Smooth muscle cell (in vitro differentiated cells): ENCODE data around the gene LIPA. TPM values are rescaled to one million over a fixed set of nuclear protein-coding genes. Genes with fewer than 3 reads are reported as not detected.
A peak's percentile ranks its signal among the peaks of the same experiment; 100 is the strongest.

Experiments used
- DNase-seq: peaks from one replicate; lab custom pipeline; 2025; ENCODE audit not compliant: unreplicated experiment; lab: John Stamatoyannopoulos, UW
- H2AFZ ChIP-seq: fragments of 200-600 bp; sonication (generic); 2 replicates; pipeline ENCODE4 v1.6.0; 2016; ENCODE audit warnings: antibody characterized with exemption, low read depth, mild to moderate bottlenecking
- H3F3A ChIP-seq: fragments of 200-600 bp; sonication (generic); 2 replicates; pipeline ENCODE4 v1.6.0; 2017; ENCODE audit warnings: antibody characterized with exemption, low read depth
- H3K27ac ChIP-seq: fragments of 200-600 bp; sonication (generic); 2 replicates; pipeline ENCODE4 v1.5.1; 2016; ENCODE audit warnings: low read depth, mild to moderate bottlenecking
- H3K27me3 ChIP-seq: fragments of 200-600 bp; sonication (generic); 2 replicates; pipeline ENCODE4 v1.6.1; 2016; ENCODE audit warnings: low read depth, mild to moderate bottlenecking
- H3K36me3 ChIP-seq: fragments of 200-600 bp; sonication (generic); 2 replicates; pipeline ENCODE4 v1.5.1; 2016; ENCODE audit warnings: low read depth
- H3K4me1 ChIP-seq: fragments of 200-600 bp; sonication (generic); 2 replicates; pipeline ENCODE4 v1.5.1; 2016; ENCODE audit warnings: low read depth
- H3K4me2 ChIP-seq: fragments of 200-600 bp; sonication (generic); 2 replicates; pipeline ENCODE4 v1.6.0; 2016; ENCODE audit warnings: mild to moderate bottlenecking
- H3K4me3 ChIP-seq: fragments of 200-600 bp; sonication (generic); 2 replicates; pipeline ENCODE4 v1.5.1; 2016; ENCODE audit warnings: mild to moderate bottlenecking
- H3K79me2 ChIP-seq: fragments of 200-600 bp; sonication (generic); 2 replicates; pipeline ENCODE4 v1.6.0; 2016; ENCODE audit warnings: low read depth, mild to moderate bottlenecking
- H3K9ac ChIP-seq: fragments of 200-600 bp; sonication (generic); 2 replicates; pipeline ENCODE4 v1.6.0; 2016; ENCODE audit warnings: low read depth
- H3K9me3 ChIP-seq: fragments of 200-600 bp; sonication (generic); replicated peaks from 2 replicates; pipeline ENCODE4 v1.5.1; 2016; ENCODE audit warnings: low read depth
- H4K20me1 ChIP-seq: fragments of 200-600 bp; sonication (generic); 2 replicates; pipeline ENCODE4 v1.6.0; 2016; ENCODE audit warnings: low read depth
- CTCF ChIP-seq: fragments of 200-600 bp; sonication (generic); IDR thresholded peaks from 2 replicates; pipeline ENCODE4 v1.5.1; 2017; ENCODE audit warnings: borderline replicate concordance, mild to moderate bottlenecking, antibody characterized with exemption; ENCODE audit not compliant: insufficient read depth, poor library complexity, severe bottlenecking
- WGBS: methylation state at CpG from one replicate; pipeline ENCODE4 v1.1.7; 2016; ENCODE audit warnings: low lambda C conversion rate; 5-methylcytosine and 5-hydroxymethylcytosine counted together
- polyA plus RNA-seq: library from polyadenylated mRNA; unstranded; fragments of >200 nt; fragmentation: Nextera tagmentation; extraction: Ambion mirVana; gene quantifications from 2 replicates; pipeline ENCODE4 v1.2.1, GENCODE V29; 2016
- total RNA-seq: library from RNA; depleted of rRNA; stranded (reverse); fragments of >200 nt; gene quantifications from 2 replicates; pipeline ENCODE4 v1.2.3, GENCODE V29; 2014

LIPA gene
- total and polyA plus RNA-seq, 2 experiments from 2014 or later = 27.1 to 34.4 TPM

- no peak for TF ChIP-seq CTCF
These were observed 31.9 kb downstream of the LIPA start for GRCh38 chr10:89219513-89220218.

GRCh38 chr10:89217057-89217990, 34.3 kb downstream of the LIPA start:
- H3K9ac ChIP-seq = no peak overlapping the region
- H2AFZ ChIP-seq = no peak overlapping the region
- 24% methylated on average over 6 of the region's 6 CpGs for WGBS
- H3K4me2 ChIP-seq = peak overlapping the region; percentile 52
- no peaks in the 10 kb centered on the region for H3K9me3 ChIP-seq
- no peaks in the 10 kb centered on the region for H3K27me3 ChIP-seq
- no peak for DNase-seq
- no peaks in the 10 kb centered on the region for H3K79me2 ChIP-seq
- no peak overlapping the region for H3K27ac ChIP-seq
- H3K4me3 ChIP-seq = peak overlapping the region; percentile 14
- H3K4me1 ChIP-seq = no peaks in the 10 kb centered on the region
- no peaks in the 10 kb centered on the region for H4K20me1 ChIP-seq
- no peaks in the 10 kb centered on the region for H3K36me3 ChIP-seq
- H3F3A ChIP-seq = no peaks in the 10 kb centered on the region
- peak; percentile 81 for TF ChIP-seq CTCF

More at GRCh38 chr10:89219513-89220218, 31.9 kb downstream of the LIPA start:
- no peaks in the 10 kb centered on the region for H4K20me1 ChIP-seq
- H3K79me2 ChIP-seq = no peaks in the 10 kb centered on the region
- no peaks in the 10 kb centered on the region for H3K4me1 ChIP-seq
- no peaks in the 10 kb centered on the region for H3K27me3 ChIP-seq
- no peak for DNase-seq
- H3K4me3 ChIP-seq = no peak overlapping the region
- H3K9ac ChIP-seq = no peak overlapping the region
- no peak overlapping the region for H2AFZ ChIP-seq
- H3K4me2 ChIP-seq = no peak overlapping the region
- H3F3A ChIP-seq = no peaks in the 10 kb centered on the region
- H3K9me3 ChIP-seq = no peaks in the 10 kb centered on the region
- H3K36me3 ChIP-seq = no peaks in the 10 kb centered on the region
- WGBS = 98% methylated on average over 4 of the region's 4 CpGs
- H3K27ac ChIP-seq = no peak overlapping the region

- no peaks in the 10 kb centered on the region for H3K79me2 ChIP-seq
- no peak for DNase-seq
- no peaks in the 10 kb centered on the region for H3K36me3 ChIP-seq
- no peaks in the 10 kb centered on the region for H3K4me1 ChIP-seq
- no peak overlapping the region for H3K4me3 ChIP-seq
- 93% methylated on average over 2 of the region's 2 CpGs for WGBS
- no peak overlapping the region for H3K4me2 ChIP-seq
- H2AFZ ChIP-seq = no peak overlapping the region
- H3K27ac ChIP-seq = peak overlapping the region; percentile 78
- H3K9me3 ChIP-seq = no peaks in the 10 kb centered on the region
- H3F3A ChIP-seq = no peaks in the 10 kb centered on the region
- peaks cover 7% of the 10 kb centered on the region for H3K27me3 ChIP-seq
- no peak for TF ChIP-seq CTCF
- no peaks in the 10 kb centered on the region for H4K20me1 ChIP-seq
- no peak overlapping the region for H3K9ac ChIP-seq
These were observed 35.5 kb downstream of the LIPA start for GRCh38 chr10:89216056-89216455.
